GM18951 (cell line): ENCODE data around the gene AHCYL2.

Experiments used
- POLR2A ChIP-seq: IDR thresholded peaks from 4 replicates; pipeline ENCODE4 v1.6.1; 2011; ENCODE audit warnings: mild to moderate bottlenecking; ENCODE audit not compliant: insufficient read length, insufficient read depth; ENCODE audit errors: extremely low read depth
- in situ Hi-C: fragments of 300-500 bp; cut with MboI; formaldehyde crosslinking; loops from one replicate; pipeline ENCODE4 v1.12.0; 2022; ENCODE audit warnings: low sequenced_read_pairs, mixed read lengths, inconsistent platforms; ENCODE audit not compliant: unreplicated experiment

The AHCYL2 gene

GRCh38 chr7:129199406-129199805 is 25.4 kb upstream of the AHCYL2 start:
- in situ Hi-C loops = no loop called here
- TF ChIP-seq POLR2A = no peak

- in situ Hi-C loops = no loop called here
Observed at GRCh38 chr7:129202058-129202777, 22.6 kb upstream of the AHCYL2 start.

GRCh38 chr7:129203050-129203741 is 21.6 kb upstream of the AHCYL2 start:
- no peak for TF ChIP-seq POLR2A

More at GRCh38 chr7:129202058-129202777, 22.6 kb upstream of the AHCYL2 start:
- TF ChIP-seq POLR2A = no peak

GRCh38 chr7:129205126-129205818 is 19.6 kb upstream of the AHCYL2 start:
- no peak for TF ChIP-seq POLR2A
- in situ Hi-C loops = no loop called here

More at GRCh38 chr7:129203050-129203741, 21.6 kb upstream of the AHCYL2 start:
- in situ Hi-C loops = no loop called here

GRCh38 chr7:129205987-129206785 is 18.6 kb upstream of the AHCYL2 start:
- TF ChIP-seq POLR2A = no peak
- in situ Hi-C loops = no loop called here

GRCh38 chr7:129208667-129209066 is 16.2 kb upstream of the AHCYL2 start:
- in situ Hi-C loops = no loop called here
- TF ChIP-seq POLR2A = no peak

GRCh38 chr7:129209067-129209926 is 15.5 kb upstream of the AHCYL2 start:
- TF ChIP-seq POLR2A = no peak
- in situ Hi-C loops = no loop called here

- TF ChIP-seq POLR2A = no peak
- in situ Hi-C loops = no loop called here
Observed at GRCh38 chr7:129210256-129210988, 14.4 kb upstream of the AHCYL2 start.

- in situ Hi-C loops = no loop called here
- no peak for TF ChIP-seq POLR2A
Observed at GRCh38 chr7:129210989-129211312, 13.9 kb upstream of the AHCYL2 start.

- no peak for TF ChIP-seq POLR2A
- in situ Hi-C loops = no loop called here
Observed at GRCh38 chr7:129212126-129212525, 12.7 kb upstream of the AHCYL2 start.

GRCh38 chr7:129212596-129212995 is 12.2 kb upstream of the AHCYL2 start:
- in situ Hi-C loops = no loop called here

More at GRCh38 chr7:129212596-129212995, 12.2 kb upstream of the AHCYL2 start:
- no peak for TF ChIP-seq POLR2A
